ENCODE data around the gene RABAC1. TPM values are rescaled to one million over a fixed set of nuclear protein-coding genes. Genes with fewer than 3 reads are reported as not detected.
A peak's percentile ranks its signal among the peaks of the same experiment; 100 is the strongest.

RABAC1 gene
- 161 and 171 TPM in 2 replicates for total RNA-seq (2014; rRNA removed; shearing (Covaris generic))
- total RNA-seq (2022) = 167 and 191 TPM in 2 replicates
- Bru-seq, nascent RNA = percentile 85 among the genes with signal in this experiment
- BruChase-seq, experiment 1, labeled RNA remaining after a 6-hour chase = percentile 96 among the genes with signal in this experiment
- percentile 85 among the genes with signal in this experiment for BruChase-seq, experiment 2, labeled RNA remaining after a 2-hour chase
- long read RNA-seq, transcript RABAC1-210 (4 exons, 628 nt) = minor isoform, 5 of 134 reads
- long read RNA-seq, transcript RABAC1-201 (5 exons, 821 nt) = major isoform, 105 of 134 reads
- long read RNA-seq, partial matches to known transcripts = 5 of 134 reads
- long read RNA-seq, other reads (novel, unspliced or antisense) = 11 of 134 reads

DNA sequence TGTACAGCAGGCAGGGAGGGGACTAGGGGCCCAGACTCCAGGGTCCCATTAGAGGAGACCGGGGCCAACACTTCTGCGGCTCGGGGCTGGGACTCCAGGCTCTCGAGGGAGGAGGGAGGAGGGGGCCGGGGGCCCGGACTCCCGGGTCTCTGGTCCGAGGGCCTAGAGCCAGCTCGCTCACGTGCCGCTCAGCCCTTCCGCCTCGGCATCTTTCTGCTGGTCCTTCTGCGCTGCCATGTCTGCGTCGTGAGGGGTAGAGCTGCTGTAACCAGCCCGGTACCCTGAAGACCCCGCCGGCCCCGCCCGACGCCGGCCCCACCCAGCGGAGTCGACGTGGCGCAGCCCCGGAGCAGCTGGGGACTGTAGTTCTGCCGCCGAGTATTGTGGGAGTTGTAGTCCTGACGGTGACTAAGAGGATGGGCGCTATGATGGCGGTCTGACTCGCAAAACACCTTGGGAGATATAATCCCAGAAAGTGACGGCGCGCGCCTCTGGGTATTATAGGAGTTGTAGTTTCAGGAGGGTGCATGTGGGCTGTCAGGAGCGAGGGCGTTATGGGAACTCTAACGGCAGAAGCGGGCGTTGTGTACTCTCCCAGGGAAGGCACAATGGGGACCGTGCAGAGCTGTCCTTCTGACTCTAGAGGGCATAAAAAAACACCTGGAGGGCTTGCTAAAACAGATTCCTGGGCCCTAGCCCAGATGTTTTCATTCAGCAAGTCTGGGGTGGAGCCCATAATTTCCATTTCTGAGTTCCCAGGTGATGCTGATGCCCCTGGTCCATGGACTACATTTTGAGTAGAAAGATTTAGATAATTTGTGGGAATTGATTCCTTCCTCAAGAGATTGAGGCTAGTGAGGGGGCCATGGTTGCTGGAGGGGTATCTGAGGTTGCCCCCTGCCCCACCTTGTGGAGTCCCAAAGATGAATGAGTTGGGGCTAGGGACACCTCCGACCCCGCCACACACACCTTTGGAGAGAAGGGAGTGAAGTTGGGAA lies at the start of gene RABAC1:
Gene RABAC1, minus strand, starts transcription at position 266 of the 998 bp plus-strand sequence. Its CDS starts 29 bp downstream, at position 237.
- Histone ChIP-seq H3K36me3 (ENCODE audit: insufficient read depth, low read length) (peaks cover 23% of the 10 kb centered on the region), H3K27ac (ENCODE audit: low read depth, low read length, poor library complexity, severe bottlenecking) (peak within 1 kb of the TSS; percentile 65), H3K9me2 (ENCODE audit: insufficient read depth, low read length) (no peaks in the 10 kb centered on the region), H3K4me2 (ENCODE audit: low read length) (peak within 1 kb of the TSS; percentile 95), H3K4me3 (ENCODE audit: low read depth, low read length, poor library complexity, severe bottlenecking) (peak within 1 kb of the TSS; percentile 88), H4K20me1 (ENCODE audit: insufficient read depth, low read length) (no peaks in the 10 kb centered on the region), H3K9me3 (ENCODE audit: low read length) (no peaks in the 10 kb centered on the region), H3K79me2 (ENCODE audit: insufficient read depth, low read depth, low read length) (peaks cover 4% of the 10 kb centered on the region; the same call in 1 of the 2 replicates), H3K4me1 (ENCODE audit: insufficient read depth, low read length, poor library complexity, severe bottlenecking) (peaks cover 19% of the 10 kb centered on the region), H2AFZ (ENCODE audit: low read length) (peak within 1 kb of the TSS; percentile 32; the same call in 1 of the 2 replicates)
- BruUV-seq (replicated peaks) = no TSS peak
- ChIA-PET CTCF (ENCODE audit: unreplicated experiment) (no interaction called here), POLR2A (interaction anchor here (0.9 to 1.1 kb wide), 2 partner anchors 84 to 100 kb away, joined by 3 to 5 read pairs; partner anchors contain the start of gene RPS19)
- TF ChIP-seq CTCF (conservative IDR thresholded peaks at IDR 0.05; ENCODE audit: low read length) (peak; percentile 76), EZH2phosphoT487 (IDR thresholded peaks at IDR 0.05; ENCODE audit: borderline replicate concordance, low read depth, low read length) (no peak)
- DNase-seq (ENCODE audit: low spot score) = peak; percentile 93
- intact Hi-C loops (cut with micrococcal nuclease; ENCODE audit: unreplicated experiment) = loop anchor here (2.0 to 10.0 kb wide), 3 partner anchors 35 to 165 kb away; partner anchors contain the start of genes ATP1A3 and CEACAM3

- Histone ChIP-seq H3K27ac (ENCODE audit: low read depth, low read length, poor library complexity, severe bottlenecking) (no peak overlapping the region), H4K20me1 (ENCODE audit: insufficient read depth, low read length) (no peaks in the 10 kb centered on the region), H3K79me2 (ENCODE audit: insufficient read depth, low read depth, low read length) (no peaks in the 10 kb centered on the region), H3K9me2 (ENCODE audit: insufficient read depth, low read length) (no peaks in the 10 kb centered on the region), H3K4me1 (ENCODE audit: insufficient read depth, low read length, poor library complexity, severe bottlenecking) (no peaks in the 10 kb centered on the region), H3K36me3 (ENCODE audit: insufficient read depth, low read length) (no peaks in the 10 kb centered on the region), H2AFZ (ENCODE audit: low read length) (no peak overlapping the region), H3K9me3 (ENCODE audit: low read length) (no peaks in the 10 kb centered on the region), H3K4me2 (ENCODE audit: low read length) (no peak overlapping the region), H3K4me3 (ENCODE audit: low read depth, low read length, poor library complexity, severe bottlenecking) (no peak overlapping the region)
- intact Hi-C loops (cut with micrococcal nuclease; ENCODE audit: unreplicated experiment) = no loop called here
- no peak for DNase-seq (ENCODE audit: low spot score)
- TF ChIP-seq CTCF (conservative IDR thresholded peaks at IDR 0.05; ENCODE audit: low read length) (no peak), EZH2phosphoT487 (IDR thresholded peaks at IDR 0.05; ENCODE audit: borderline replicate concordance, low read depth, low read length) (no peak)
- BruUV-seq (replicated peaks) = no TSS peak
- ChIA-PET POLR2A (interaction anchor here (0.5 to 1.1 kb wide), 2 partner anchors 10 to 165 kb away, joined by 3 to 5 read pairs; no protein-coding TSS in a partner anchor), CTCF (ENCODE audit: unreplicated experiment) (no interaction called here)
Observed at GRCh38 chr19:42006569-42006968, 47.4 kb upstream of the RABAC1 start.

Data from OCI-LY7 (cell line).